Subcutaneous abdominal adipose tissue (tissue), 5 donors: ENCODE measurements around the gene NAB2.

Source experiments
- H3K27ac ChIP-seq: one replicate; pipeline ENCODE4 v1.7.0; 2013; ENCODE audit warnings: low read depth, mild to moderate bottlenecking, inconsistent platforms, low read length, moderate library complexity
- H3K27me3 ChIP-seq, 5 donors: one replicate each; pipeline ENCODE4 v1.7.0; 2013; ENCODE audit warnings: low read length in 5 of 5, inconsistent platforms in 1 of 5; ENCODE audit not compliant: control insufficient read depth in 5 of 5, insufficient read depth in 4 of 5
- H3K36me3 ChIP-seq, 5 donors: one replicate each; pipeline ENCODE4 v1.7.0; 2013; ENCODE audit warnings: low read length in 5 of 5; ENCODE audit not compliant: control insufficient read depth in 5 of 5, insufficient read depth in 5 of 5
- H3K4me1 ChIP-seq, 5 donors: one replicate each; pipeline ENCODE4 v1.7.0; 2013; ENCODE audit warnings: low read length in 5 of 5, mild to moderate bottlenecking in 3 of 5, moderate library complexity in 1 of 5; ENCODE audit not compliant: control insufficient read depth in 5 of 5, insufficient read depth in 5 of 5
- H3K4me3 ChIP-seq, 5 donors: one replicate each; pipeline ENCODE4 v1.7.0; 2013; ENCODE audit warnings: low read length in 5 of 5, low read depth in 1 of 5
- H3K9ac ChIP-seq, 5 donors: one replicate each; pipeline ENCODE4 v1.7.0; 2013; ENCODE audit warnings: low read length in 5 of 5, mild to moderate bottlenecking in 4 of 5, moderate library complexity in 3 of 5
- H3K9me3 ChIP-seq, 5 donors: one replicate each; pipeline ENCODE4 v1.7.0; 2013; ENCODE audit warnings: low read length in 5 of 5; ENCODE audit not compliant: control insufficient read depth in 5 of 5
- donor health status: healthy.
- donor health status: healthy.
- donor health status: healthy.
- donor health status: healthy.
- donor health status: healthy.

NAB2 gene

GRCh38 chr12:57143454-57143853, 54.5 kb downstream of the NAB2 start:
- Histone ChIP-seq H3K36me3 (peaks cover 4 to 95% (median 78%) of the 10 kb centered on the region in 5 donors), H3K27me3 (no peaks in the 10 kb centered on the region), H3K9me3 (no peaks in the 10 kb centered on the region), H3K4me1 (peaks cover 26 to 95% (median 91%) of the 10 kb centered on the region in 5 donors), H3K27ac (peak overlapping the region; percentile 93), H3K4me3 (no peak overlapping the region), H3K9ac (peak overlapping the region in 1 of 5 donors; percentile 45)
